Measurements from ENCODE around the gene IGFN1.

The IGFN1 gene

DNA sequence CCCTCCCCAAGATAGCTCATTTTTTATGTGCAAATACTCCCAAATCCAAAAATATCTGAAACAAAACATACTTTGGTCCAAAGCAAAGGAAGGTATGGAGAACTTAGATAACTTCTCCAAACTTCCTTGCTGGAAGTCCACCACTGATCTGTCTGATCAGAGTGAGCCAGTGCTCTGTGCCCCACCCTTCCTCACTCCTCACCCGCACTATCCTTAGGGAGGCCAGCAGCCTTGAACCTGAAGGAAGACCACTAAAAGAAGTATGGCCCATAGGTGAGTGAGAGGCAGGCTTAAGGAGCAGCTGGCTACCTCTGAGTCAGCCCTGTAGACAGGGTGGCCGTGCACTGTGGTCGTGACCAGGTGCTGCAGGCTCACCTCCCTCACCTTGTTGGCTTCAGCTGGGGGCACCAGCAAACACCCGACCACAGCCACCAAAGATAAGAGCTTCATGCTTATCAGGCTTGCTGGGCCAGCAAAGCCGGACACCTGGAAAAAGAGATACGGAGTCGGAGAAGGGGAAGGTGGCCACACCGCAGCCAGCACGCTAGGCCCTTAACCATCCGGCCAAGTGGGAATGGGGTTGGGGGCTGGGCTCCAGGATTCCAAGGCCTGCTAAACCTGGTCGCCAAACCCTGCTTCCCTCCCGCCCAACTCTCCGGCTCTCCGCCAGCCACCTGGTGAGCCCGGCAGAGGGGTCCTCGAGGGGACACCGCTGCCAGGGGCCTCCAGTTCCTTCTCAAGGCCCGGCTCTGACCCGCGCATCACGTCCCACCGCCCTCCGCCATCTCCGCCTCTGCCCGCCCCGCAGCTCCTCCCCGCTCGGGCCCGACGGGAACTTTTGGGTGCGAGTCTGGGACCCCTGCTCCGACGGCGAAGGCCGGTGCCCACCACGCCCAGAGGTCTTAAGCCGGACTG lies 36.9 kb upstream of the IGFN1 start:
- H2AFZ ChIP-seq (ENCODE audit: low read depth): peak overlapping the region; percentile 70

DNA sequence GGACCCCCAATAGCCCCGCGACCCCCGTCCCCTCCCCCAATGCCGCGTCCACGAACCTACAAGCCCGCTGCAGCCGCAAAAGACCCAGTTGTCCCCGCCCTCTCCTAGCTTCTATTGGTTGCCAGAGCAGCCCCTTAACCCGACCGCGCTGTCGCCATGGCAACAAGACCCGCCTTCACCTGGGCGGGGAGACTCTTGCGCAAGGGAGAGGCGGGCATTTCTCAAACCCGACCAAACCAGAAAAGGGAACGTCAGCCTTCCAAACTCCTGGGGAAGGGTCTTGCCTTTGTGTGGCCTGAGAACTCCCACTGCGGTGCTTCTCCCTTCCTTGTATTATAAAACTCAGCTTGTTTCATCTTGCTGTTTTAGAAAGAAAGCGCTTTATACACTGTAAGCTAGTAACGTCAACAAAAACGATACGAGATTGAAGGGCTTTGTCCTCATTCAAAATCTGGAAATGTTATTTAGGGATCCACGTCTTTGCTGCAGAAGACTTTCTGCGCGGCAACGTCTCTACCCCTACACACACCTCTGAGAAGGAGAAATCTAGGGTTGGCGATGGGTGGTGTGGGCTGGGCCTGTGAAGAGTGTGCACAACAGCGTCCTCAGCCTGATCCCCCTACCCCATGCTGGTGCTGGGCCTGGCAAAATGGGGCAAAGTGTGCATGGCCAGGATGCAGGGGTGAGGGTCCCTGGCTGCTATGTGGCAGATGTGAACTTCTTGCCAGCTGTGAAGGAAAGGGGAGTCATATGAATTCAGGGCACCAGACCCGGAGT lies 36.0 kb upstream of the IGFN1 start, which contains the start of gene TMEM9:
Gene TMEM9 (minus strand): TSS at position 86 of the 777 bp plus-strand sequence. CDS start 551 bp downstream, outside the sequence.
- Histone ChIP-seq H3K27ac (no peak within 1 kb of the TSS), H3K4me2 (peak within 1 kb of the TSS; percentile 59), H2AFZ (ENCODE audit: low read depth) (peak within 1 kb of the TSS; percentile 70), H3K79me2 (ENCODE audit: insufficient read depth, low read depth) (peaks cover 8% of the 10 kb centered on the region; the same call in 1 of the 2 replicates), H3K4me3 (IDR thresholded peaks at IDR 0.05; ENCODE audit: insufficient read depth, low read depth, low read length) (peak within 1 kb of the TSS; percentile 94), H3K9ac (peak within 1 kb of the TSS; percentile 46; the same call in 1 of the 2 replicates), H3K4me1 (ENCODE audit: low read depth, poor library complexity, severe bottlenecking) (peaks cover 33% of the 10 kb centered on the region), H3K27me3 (ENCODE audit: insufficient read depth, low read depth) (no peaks in the 10 kb centered on the region), H4K20me1 (ENCODE audit: insufficient read depth) (no peaks in the 10 kb centered on the region), H3K36me3 (ENCODE audit: insufficient read depth) (no peaks in the 10 kb centered on the region)
- TF ChIP-seq CTCF (conservative IDR thresholded peaks at IDR 0.05; ENCODE audit: low read depth, low read length): no peak

More for the DNA sequence above, 36.9 kb upstream of the IGFN1 start:
- peaks cover 31% of the 10 kb centered on the region for H3K4me1 ChIP-seq (ENCODE audit: low read depth, poor library complexity, severe bottlenecking)
- no peak overlapping the region for H3K27ac ChIP-seq
- peak overlapping the region; percentile 54 for H3K4me2 ChIP-seq
- H3K4me3 ChIP-seq (IDR thresholded peaks at IDR 0.05; ENCODE audit: insufficient read depth, low read depth, low read length): peak overlapping the region; percentile 94
- H4K20me1 ChIP-seq (ENCODE audit: insufficient read depth): no peaks in the 10 kb centered on the region
- H3K36me3 ChIP-seq (ENCODE audit: insufficient read depth): no peaks in the 10 kb centered on the region
- no peaks in the 10 kb centered on the region for H3K27me3 ChIP-seq (ENCODE audit: insufficient read depth, low read depth)
- peak overlapping the region; percentile 46; the same call in 1 of the 2 replicates for H3K9ac ChIP-seq
- H3K79me2 ChIP-seq (ENCODE audit: insufficient read depth, low read depth): peaks cover 8% of the 10 kb centered on the region; the same call in 1 of the 2 replicates
- no peak for TF ChIP-seq CTCF (conservative IDR thresholded peaks at IDR 0.05; ENCODE audit: low read depth, low read length)

DNA sequence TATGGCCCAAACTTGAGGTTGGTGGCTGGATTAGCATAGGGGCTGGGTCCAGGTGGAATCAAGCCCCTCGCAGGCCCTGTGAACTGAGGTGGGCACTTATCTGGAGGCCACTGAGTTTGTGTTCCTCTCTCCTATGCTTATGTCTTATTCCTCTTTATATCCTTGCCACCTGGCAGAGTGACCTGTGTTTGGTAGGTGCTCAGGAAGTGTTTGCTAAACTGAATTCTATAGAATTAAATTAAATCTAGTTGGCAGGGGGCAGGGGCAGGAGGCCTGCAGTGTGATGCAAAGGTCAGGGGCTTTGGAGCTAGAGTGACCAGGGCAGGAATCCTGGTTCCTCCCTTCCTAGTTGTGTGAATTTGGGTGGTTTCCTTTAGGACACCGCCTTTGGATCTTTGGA lies 35.3 kb upstream of the IGFN1 start:
- H2AFZ ChIP-seq (ENCODE audit: low read depth): no peak overlapping the region
- H4K20me1 ChIP-seq (ENCODE audit: insufficient read depth): no peaks in the 10 kb centered on the region
- H3K36me3 ChIP-seq (ENCODE audit: insufficient read depth): no peaks in the 10 kb centered on the region
- no peak overlapping the region for H3K4me3 ChIP-seq (IDR thresholded peaks at IDR 0.05; ENCODE audit: insufficient read depth, low read depth, low read length)
- peaks cover 8% of the 10 kb centered on the region; the same call in 1 of the 2 replicates for H3K79me2 ChIP-seq (ENCODE audit: insufficient read depth, low read depth)
- peaks cover 40% of the 10 kb centered on the region for H3K4me1 ChIP-seq (ENCODE audit: low read depth, poor library complexity, severe bottlenecking)
- no peaks in the 10 kb centered on the region for H3K27me3 ChIP-seq (ENCODE audit: insufficient read depth, low read depth)
- H3K4me2 ChIP-seq: no peak overlapping the region
- no peak overlapping the region for H3K27ac ChIP-seq
- no peak for TF ChIP-seq CTCF (conservative IDR thresholded peaks at IDR 0.05; ENCODE audit: low read depth, low read length)
- no peak overlapping the region for H3K9ac ChIP-seq

- no peak for TF ChIP-seq CTCF (conservative IDR thresholded peaks at IDR 0.05; ENCODE audit: low read depth, low read length)
- H3K79me2 ChIP-seq (ENCODE audit: insufficient read depth, low read depth): peaks cover 8% of the 10 kb centered on the region; the same call in 1 of the 2 replicates
- H3K27me3 ChIP-seq (ENCODE audit: insufficient read depth, low read depth): no peaks in the 10 kb centered on the region
- H3K36me3 ChIP-seq (ENCODE audit: insufficient read depth): no peaks in the 10 kb centered on the region
- no peaks in the 10 kb centered on the region for H4K20me1 ChIP-seq (ENCODE audit: insufficient read depth)
- H3K4me2 ChIP-seq: peak overlapping the region; percentile 2; the same call in 1 of the 2 replicates
- no peak overlapping the region for H3K9ac ChIP-seq
- peaks cover 50% of the 10 kb centered on the region for H3K4me1 ChIP-seq (ENCODE audit: low read depth, poor library complexity, severe bottlenecking)
- no peak overlapping the region for H3K27ac ChIP-seq
- no peak overlapping the region for H3K4me3 ChIP-seq (IDR thresholded peaks at IDR 0.05; ENCODE audit: insufficient read depth, low read depth, low read length)
- no peak overlapping the region for H2AFZ ChIP-seq (ENCODE audit: low read depth)
Observed at GRCh38 chr1:201156346-201156745, 34.3 kb upstream of the IGFN1 start.
